Measurements from ENCODE around the gene ZBTB7C.

GRCh38 chr18:48351216-48352050 lies 57.8 kb downstream of the ZBTB7C start:
- TF ChIP-seq CTCF (conservative IDR thresholded peaks at IDR 0.05 in 1 of 2, IDR thresholded peaks at IDR 0.05 in 1 of 2; ENCODE audit: extremely low read depth in 1 of 2, insufficient read depth in 1 of 2, low read depth in 1 of 2, low read length in 2 of 2), result no peak
- no peak for TF ChIP-seq EZH2 (IDR thresholded peaks at IDR 0.05; ENCODE audit: borderline replicate concordance, low read length)

Data from mammary epithelial cell (primary cell).